Activated CD8-positive, alpha-beta memory T cell treated with anti-CD3 and anti-CD28 coated beads, Interleukin-2, amount 50 U/mL, for 1 hour (primary cell): ENCODE results near the gene FOXA1.

Experiments used
- DNase-seq: peaks from one replicate; pipeline ENCODE4 v3.0.0-alpha.2; 2020; ENCODE audit errors: extremely low read depth

Gene FOXA1

DNA sequence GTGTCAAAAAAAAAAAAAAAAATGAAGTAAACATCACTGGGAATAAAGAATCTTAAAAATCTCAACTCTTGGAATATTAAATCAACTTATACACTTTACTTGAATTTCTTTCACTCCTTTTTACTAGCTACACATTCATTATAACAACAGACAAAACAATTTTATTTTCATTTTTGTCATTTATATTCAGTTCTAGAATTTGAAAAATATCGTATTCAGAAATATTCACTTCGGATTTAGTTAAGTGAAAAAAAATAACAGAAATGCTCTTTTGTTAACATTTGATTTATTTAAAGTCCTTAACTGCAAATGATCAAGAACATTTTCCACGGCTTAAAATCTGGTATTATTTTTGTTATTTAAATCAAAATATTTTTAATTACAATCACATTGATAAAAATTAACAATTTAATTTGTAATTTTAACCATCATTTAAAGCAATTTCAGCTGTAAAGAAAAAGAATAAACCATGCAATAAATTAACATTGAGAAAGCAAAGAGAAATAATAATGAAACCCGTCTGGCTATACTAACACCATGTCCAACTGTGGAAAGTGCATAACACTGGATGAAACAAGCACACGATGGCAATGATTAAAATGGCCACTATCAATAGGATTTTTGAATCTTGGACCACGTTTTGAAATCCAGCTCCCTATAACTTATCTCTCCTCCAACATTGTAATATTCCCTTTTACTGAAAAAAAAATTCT is 5.2 kb downstream of the FOXA1 start:
- DNase-seq = no peak

DNA sequence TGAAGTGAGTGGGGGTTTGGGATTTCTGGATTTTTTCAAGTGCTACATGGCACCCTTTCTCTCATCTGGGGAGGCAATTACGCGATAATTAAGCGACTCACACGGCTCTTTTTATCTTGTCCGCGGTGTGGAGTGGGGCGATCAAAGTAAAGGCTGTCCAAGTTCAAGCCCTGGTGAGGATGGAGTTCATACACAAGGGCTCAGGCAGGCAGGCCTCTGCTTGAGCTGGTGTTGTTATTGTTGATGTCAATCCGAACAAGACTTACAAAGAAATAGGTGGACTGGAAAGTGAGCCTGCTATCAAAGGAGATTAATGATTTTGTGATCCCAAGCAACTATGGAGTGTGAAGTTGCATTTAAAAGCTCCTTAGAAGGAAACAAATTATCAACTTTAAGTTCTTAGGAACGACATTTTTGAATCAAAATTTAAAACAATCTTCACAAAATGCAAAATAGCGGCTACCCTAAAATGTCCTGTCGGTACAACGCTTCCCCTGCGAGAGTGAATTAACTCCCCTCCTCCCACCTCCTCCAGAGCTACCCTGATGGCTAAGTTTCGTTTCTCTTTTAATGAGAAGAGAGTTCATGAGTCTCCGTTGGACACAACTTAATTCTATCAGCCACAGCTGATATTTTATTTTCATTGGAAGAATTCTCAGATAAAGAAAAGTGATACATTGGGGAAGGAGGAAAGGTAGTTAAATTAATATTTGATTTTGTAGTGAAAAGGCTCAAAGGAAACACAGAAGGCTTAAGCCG is 5.9 kb downstream of the FOXA1 start:
- no peak for DNase-seq

DNA sequence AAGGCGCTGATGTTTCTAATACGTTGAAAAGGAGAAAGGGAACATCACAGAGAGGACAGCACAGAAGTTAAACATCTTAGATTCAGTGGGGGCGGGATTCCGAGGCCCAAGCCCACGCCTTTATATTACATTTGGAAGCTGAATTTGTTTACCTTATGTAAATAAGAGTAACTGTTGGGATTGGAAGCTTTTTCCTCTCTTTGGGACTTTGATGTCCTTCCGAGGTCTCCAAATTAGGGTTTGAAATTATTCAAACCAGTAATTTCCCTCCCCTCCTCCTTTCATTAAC is 6.4 kb downstream of the FOXA1 start:
- no peak for DNase-seq

DNA sequence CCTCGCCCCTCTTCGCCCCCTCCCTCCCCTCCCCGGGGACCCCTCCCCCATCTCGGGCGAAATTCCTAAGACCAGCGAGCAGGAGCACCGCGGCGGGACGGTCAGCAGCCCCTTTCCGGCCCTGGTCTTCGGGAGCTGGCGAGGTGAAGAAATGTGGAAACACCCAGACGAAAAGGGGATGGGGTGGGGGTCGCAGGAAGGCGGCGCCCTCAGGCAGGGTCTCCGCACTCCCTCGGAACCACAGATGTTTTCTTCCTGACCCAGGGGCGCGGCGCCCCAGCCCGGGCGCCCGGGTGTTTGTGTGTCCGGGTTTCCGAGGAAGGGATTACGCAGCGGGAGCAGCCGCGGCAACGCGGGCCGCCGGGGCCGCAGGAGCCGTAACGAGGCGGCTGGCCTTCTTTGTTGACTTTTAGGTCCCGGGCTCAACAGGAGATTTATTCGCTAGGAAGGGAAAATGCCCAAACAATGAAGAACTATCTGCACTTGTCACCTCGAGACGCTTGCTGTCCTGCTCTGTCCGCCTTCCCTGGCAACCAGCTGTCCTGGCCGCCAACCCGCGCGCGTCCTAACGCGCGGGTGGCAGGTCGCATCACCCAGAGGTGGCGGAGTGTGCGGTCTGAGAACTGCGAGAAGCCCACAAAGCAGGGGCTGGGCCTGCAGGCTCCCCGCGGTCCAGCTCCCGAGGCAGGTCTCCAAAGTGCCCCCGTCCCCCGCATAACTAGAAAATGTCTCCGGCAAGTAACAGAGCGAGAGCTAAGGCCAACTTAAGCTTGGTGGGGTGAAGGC is 7.0 kb downstream of the FOXA1 start:
- no peak for DNase-seq

DNA sequence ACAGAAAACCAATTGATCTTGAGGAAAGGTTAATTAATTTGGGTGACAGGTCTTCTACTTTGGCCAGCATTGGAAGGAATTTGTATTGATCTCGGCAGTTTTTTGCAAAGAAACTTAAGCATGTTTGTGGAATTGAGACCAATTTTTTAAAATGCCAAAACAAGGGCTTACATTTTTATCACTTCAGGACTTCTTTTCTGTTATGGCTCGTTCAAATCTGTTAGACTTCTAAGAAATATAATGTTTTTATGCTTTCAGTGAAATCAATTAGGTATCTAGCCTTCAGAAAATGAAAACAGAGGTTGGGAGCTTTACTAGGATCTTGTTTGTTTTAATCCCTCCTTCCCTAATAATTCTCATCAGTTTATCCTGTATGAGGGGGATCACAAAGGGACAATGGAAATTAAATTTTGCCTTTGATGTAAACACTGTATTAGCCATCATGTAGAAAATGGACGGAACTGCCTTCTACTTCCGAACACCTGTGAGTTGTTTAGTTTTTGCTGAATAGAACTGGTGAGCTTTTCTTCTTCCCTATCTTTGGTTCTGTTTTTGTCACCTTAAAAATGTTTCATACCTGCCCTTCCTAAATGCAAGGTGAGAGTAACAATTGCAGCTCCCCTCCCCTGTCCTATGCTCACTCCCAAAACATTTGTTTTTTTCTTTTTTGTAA is 7.8 kb downstream of the FOXA1 start:
- no peak for DNase-seq

DNA sequence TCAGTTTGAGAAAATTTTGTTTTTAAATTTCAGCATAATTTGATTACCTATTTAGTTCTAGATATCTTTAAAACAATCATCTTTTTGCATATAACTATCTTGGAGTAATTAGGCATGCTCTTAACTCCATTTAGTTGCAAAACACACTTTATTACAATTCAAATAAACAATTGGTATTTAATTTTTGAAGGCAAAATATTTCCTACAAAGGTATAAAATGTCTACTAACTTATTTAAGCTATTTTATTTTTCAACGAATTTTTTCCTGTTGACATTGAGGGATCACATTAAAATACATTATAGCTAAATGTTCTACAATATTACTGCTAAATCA is 8.3 kb downstream of the FOXA1 start:
- DNase-seq = no peak

DNA sequence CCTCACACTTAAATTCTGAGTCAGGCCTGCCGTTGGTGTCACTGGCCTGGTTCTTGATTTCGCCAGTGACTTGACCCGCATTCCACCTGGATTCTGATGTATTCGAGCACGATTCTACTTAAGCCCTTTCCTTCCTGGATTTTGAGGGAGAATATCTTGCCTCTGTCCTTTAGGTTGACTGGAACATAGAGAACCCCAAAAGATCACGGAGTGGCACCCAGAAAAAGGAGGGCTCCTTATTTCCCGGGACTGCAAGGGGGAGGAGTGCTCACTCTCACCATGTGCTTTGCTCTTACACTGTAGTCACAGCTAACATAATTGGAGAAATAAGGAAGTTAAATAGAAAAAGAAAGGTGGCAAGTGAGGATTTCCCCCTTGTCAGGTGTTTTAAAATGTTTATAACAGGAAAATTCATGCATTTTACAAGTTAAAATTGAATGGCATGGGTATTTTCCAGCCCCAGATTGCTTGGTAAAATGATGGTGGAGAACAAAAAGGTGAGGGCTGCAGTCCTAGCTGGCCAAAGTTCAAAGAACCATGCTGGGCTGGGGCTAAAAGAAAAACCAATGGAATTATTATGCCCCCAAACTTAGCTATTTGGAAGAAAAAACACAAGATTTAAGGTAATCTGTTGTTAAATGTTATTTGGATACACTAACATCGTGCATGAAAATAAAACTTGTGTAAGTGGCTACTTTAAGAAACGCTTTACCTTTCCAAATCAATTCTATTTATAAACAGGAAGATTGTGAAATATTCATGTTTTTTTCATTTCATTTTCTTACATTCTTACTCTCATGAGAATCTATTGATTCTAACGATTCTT is 8.9 kb downstream of the FOXA1 start:
- no peak for DNase-seq

DNA sequence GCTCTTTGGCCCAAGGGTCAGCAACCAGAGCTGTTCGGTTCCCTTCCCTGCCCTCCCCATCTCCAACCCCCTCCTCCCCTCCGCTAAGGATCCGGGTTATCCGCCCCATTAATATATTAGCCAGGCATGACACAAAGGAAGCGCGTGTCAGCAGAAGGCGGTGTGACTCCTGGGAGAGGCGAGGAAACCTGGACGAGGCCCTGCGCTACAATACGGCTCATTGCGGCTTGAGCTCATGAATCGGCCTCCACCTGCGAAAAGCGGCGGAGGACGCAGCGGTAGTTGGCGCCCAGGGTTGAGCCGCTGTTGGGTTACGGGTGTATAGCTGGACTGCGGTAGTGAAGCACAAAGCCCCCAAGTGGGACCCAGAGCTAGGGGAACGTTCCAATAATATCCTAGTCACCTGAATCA is 9.9 kb downstream of the FOXA1 start:
- DNase-seq = no peak

DNA sequence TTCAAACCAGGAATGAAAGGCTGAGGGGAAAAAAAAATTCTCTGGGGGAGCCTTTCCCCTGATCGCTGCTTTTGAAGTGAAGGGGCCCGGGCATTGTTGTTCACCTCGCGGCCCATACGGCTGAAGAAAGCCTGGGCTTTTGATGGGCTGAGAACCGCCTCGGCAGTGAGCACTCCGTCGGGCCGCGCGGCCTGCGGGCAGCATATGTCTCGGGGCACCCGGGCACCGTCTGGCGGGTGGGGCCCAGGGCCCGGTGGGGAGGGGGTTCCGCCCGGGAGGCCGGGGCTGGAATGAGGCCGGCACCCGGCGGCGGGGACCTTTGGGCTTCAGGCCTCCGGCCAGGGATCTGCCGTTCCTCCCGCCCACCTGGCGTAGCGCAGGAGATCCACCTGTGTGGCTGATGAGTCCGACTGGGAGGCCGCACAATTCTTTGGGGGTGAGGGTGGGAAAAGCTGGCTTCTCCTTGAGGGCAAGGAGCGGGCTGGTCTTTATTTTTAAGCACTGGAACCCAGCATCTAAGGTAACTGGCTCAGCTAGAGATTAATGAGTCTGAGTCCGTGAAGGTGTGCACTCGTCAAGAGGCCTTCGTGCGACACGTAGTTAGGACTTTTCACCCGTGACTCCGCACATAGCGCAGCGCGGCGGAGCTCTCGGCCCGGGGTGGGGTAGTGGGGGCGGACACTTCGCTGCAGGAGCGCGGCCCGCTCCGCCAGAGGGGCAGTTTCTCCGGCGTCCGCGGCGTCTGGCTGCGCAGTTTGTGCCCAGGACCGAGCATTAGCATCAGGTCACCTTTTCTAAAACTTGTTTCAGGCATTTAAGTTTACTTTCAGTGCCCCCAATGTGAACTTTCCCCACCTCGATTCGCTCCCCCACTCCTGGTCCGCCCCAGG is 10.6 kb downstream of the FOXA1 start:
- no peak for DNase-seq

DNA sequence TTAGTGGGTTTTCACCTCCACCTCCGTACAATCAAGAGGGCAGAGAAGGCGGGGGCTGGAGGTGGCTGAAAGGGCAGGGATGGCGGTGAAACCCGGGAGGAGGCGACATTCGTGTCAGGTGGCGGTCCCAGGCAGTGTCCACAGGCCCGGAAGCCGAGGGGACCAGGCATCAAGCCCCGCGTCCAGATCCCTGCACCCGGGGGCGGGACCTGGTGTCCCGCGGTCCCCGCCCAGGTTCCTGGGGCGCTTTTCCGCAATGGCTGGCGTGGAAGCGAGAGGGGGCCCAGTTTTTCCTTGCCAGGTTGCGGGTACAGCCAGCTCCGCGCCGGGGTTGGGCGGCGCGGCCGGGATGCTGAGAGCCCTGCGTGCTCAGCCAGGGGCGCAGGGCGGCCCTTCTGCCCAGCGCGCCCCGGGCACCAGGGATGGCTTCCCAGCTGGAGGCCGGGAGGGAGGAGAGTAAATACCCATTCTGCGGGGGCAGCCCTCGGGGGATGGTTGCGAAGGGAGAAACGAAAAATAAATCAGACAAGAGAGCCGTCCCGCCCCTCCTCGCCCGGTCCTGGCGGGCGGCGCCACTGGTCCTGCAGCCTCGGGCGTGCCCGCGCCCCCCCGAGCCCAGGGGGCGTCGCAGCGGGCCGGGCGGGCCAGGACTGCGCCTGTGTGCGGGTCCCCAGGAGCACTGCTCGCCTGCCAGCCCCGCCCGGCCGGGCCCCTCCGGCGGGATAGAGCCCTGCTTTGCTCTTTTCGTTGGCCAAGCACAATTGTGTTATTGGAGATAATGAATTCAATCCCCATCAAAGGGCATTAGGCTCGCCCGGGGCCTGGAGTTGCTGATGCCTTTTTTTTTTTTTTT is 11.5 kb downstream of the FOXA1 start:
- no peak for DNase-seq

DNA sequence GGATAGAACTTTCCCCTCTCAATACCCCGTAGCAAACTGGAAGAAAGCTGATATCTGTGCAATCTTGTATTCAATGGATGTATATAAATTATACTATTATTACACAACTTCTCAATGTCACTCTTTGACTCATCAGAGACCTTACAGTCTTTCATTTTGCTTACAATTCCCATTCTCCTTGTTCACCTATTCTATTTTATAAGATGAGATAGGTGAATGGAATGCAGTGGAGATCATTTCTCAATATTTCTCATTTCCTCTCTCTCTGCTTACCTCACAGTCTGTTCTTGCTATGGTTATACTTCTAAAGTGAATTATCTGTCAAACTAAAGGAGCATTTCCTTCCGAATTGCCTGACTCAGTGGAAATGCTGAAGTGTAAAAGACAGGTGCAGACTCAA is 14.9 kb downstream of the FOXA1 start:
- no peak for DNase-seq

DNA sequence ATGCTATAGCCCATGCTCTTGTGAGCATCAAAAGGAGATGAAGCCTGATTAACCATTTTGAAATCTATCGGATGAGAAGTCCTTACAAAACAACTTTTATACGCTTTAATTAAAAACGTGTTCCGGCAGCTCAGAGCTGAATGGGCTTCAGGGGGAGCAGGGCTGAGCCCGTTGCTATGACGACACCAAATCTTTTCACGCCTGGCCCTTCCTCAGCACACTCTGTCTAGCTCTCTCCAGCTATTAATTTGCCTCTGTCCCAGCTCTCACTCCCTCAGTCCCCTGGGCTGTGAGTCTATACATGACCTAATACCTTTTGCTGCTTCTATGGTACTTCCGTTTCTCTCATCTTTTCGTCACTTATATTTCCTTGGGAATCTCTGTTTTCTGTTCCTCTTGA is 15.8 kb downstream of the FOXA1 start:
- no peak for DNase-seq

DNA sequence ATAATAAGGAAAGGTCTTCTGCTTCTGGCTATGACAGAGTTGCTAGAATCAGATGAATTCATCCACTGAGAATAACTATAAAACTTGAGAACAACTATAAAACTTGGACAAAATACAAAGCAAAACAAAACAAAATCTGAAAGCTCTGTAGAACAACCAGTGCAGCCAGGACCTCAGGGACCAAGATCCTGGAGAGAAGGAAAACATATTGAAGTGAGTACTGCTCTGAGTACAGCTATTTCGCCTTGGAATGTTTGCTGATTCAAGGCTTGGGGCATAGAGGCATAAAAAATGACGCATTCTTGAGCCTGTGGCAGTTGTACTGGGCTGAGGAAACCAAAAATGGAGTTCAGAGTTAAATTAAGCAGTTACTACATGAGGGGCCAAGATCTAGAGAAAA is 21.7 kb downstream of the FOXA1 start:
- DNase-seq = no peak

DNA sequence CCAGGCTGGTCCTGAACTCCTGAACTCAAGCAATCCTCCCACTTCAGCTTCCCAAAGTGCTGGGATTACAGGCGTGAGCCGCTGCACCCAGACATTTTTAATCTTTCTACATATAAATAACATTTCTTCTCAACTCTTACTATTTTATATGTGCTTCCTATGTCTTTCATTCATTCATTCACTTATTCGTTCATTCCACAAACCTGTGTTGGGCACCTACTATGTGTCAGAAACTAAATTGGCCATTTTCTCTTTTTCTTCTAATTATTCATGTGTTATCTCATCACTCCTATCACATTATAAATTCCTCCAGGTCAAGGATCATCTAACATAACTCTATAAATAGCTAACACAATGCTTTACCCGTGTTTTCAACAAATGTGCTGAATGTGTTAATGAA is 23.7 kb downstream of the FOXA1 start:
- DNase-seq = no peak

DNA sequence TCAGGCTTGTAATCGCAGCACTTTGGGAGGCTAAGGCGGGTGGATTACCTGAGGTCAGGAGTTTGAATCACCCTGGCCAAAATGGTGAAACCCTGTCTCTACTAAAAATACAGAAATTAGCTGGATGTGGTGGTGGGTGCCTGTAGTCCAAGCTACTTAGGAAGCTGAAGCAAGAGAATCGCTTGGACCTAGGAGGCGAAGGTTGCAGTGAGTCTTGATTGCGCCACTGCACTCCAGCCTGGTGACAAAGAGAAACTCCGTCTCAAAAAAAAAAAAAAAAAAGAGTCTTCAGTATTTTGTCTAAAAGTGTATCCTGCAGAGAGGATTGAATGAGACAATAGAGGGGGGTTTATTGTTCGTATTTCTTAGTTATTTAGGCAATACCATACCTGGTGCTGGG is 25.3 kb downstream of the FOXA1 start:
- no peak for DNase-seq

DNA sequence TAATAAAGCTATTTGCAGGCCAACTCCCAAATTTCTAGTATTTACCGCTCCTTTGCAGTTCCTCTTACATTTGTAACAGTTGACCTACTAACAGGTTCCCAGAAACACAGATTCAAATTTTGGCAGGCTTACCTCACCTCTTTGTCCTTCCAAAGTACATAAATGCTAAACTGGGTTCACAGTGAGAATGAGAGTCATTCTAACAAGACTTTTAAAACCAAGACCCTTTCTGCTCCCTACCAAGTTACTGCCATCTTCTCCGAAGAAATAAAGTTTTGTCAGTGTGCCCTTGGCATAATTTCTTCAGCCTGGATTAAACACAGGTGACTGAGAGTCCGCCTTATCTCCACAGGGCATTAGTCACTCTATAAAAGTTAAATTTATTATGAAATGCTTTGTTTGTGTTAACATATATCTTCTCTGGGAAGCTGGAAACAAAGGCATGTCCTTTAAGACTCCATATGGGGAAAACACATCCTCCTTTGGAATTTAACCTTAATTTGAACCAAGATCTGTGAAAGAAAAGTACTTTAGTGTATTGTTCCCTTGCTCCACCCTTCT is 28.2 kb downstream of the FOXA1 start:
- no peak for DNase-seq

DNA sequence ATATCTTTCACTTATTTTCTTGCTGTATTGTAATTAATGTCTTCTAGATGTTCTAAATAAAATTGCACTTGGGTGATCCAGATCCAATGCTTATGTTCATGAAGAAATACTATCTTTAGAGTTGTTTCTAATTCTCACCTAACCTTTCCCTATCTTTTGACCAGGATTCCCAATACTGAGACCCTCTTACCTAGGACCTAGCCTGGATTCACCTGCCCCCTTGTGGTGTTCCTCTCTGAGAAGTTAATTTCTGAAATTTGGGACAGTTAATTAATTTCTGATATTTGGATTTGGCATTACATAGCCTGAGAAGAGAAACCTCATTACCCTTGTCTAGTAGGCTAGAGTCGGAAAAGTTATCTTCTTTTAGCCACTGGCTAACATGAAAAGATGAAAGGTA is 29.5 kb downstream of the FOXA1 start:
- no peak for DNase-seq

DNA sequence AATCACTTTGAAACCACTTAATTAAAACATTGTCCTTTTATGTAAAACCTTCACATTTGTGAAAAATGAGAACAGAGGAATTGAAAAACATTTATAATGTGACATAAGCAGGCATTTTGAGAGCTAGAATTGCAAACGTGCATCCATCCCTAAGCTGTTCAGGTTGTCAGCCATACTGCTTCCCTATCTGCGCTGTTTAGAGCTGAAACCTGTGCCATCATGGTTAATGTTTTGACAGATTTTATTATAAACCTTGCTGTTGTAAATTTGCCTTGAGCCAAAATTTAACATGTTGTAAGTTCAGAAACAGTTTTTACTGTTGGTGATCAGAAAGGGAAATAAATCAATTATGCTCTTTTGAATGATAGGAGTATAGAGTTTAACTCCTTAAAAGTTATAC is 31.9 kb downstream of the FOXA1 start:
- DNase-seq = no peak

DNA sequence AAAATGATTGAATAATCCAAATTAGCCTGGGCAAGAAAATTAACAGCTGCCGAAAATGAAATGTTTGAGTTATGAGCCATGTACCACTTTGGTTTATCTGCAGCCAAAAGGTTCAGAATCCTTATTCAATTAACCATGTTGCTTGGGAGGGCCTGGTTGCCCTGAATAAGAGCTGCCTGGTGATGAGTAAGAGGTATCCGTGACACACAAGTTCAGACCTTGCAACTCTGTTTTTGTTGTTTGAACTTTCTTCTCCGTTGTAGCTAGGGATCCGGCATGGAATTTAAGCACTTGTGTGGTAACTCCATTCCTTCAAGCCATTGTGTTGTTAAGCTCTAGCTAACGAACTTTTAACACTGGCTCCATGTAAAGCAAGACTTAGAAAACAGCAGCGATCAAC is 35.7 kb downstream of the FOXA1 start:
- no peak for DNase-seq
